Nephron progenitor cell (in vitro differentiated cells): ENCODE results near the gene ALS2CL.

Source experiments
- DNase-seq: peaks from one replicate; pipeline ENCODE4 v3.0.0; 2021
- H3K27ac Mint-ChIP-seq: 2 replicates; pipeline ENCODE4 v1.8.0; 2021; ENCODE audit warnings: mild to moderate bottlenecking, moderate library complexity, mixed read lengths
- H3K27me3 Mint-ChIP-seq: 2 replicates; pipeline ENCODE4 v1.8.0; 2021; ENCODE audit warnings: mild to moderate bottlenecking, low read depth, mixed read lengths; ENCODE audit not compliant: poor library complexity
- H3K36me3 Mint-ChIP-seq: 2 replicates; pipeline ENCODE4 v1.8.0; 2021; ENCODE audit warnings: low read depth, mixed read lengths
- H3K4me1 Mint-ChIP-seq: 2 replicates; pipeline ENCODE4 v1.8.0; 2021; ENCODE audit warnings: mixed read lengths
- H3K4me3 Mint-ChIP-seq: 2 replicates; pipeline ENCODE4 v1.8.0; 2021; ENCODE audit warnings: mild to moderate bottlenecking, moderate library complexity, mixed read lengths
- H3K9me3 Mint-ChIP-seq: 2 replicates; pipeline ENCODE4 v1.8.0; 2021; ENCODE audit warnings: mild to moderate bottlenecking, moderate library complexity, mixed read lengths
- CTCF ChIP-seq: fragments of 200-600 bp; sonication (generic); IDR thresholded peaks from 2 replicates; pipeline ENCODE4 v1.5.0; 2021; ENCODE audit warnings: antibody characterized with exemption

The ALS2CL gene

GRCh38 chr3:46684891-46685290 lies 8.6 kb downstream of the ALS2CL start:
- DNase-seq, result no peak
- Mint-ChIP-seq H3K9me3 (no peaks in the 10 kb centered on the region), H3K27ac (peak overlapping the region; percentile 17), H3K4me3 (no peak overlapping the region), H3K4me1 (peaks cover 32% of the 10 kb centered on the region), H3K36me3 (no peaks in the 10 kb centered on the region), H3K27me3 (peaks cover 16% of the 10 kb centered on the region)
- TF ChIP-seq CTCF, result no peak

GRCh38 chr3:46682974-46683373 lies 10.5 kb downstream of the ALS2CL start:
- H3K27me3 Mint-ChIP-seq, result peaks cover 10% of the 10 kb centered on the region
- no peaks in the 10 kb centered on the region for H3K9me3 Mint-ChIP-seq
- no peak overlapping the region for H3K27ac Mint-ChIP-seq
- no peak for DNase-seq
- no peak for TF ChIP-seq CTCF
- no peaks in the 10 kb centered on the region for H3K36me3 Mint-ChIP-seq
- no peak overlapping the region for H3K4me3 Mint-ChIP-seq
- peaks cover 36% of the 10 kb centered on the region for H3K4me1 Mint-ChIP-seq

- H3K36me3 Mint-ChIP-seq, result no peaks in the 10 kb centered on the region
- no peaks in the 10 kb centered on the region for H3K9me3 Mint-ChIP-seq
- peak overlapping the region; percentile 42 for H3K27ac Mint-ChIP-seq
- H3K27me3 Mint-ChIP-seq, result peaks cover 10% of the 10 kb centered on the region
- no peak for DNase-seq
- TF ChIP-seq CTCF, result no peak
- H3K4me3 Mint-ChIP-seq, result no peak overlapping the region
- H3K4me1 Mint-ChIP-seq, result peaks cover 44% of the 10 kb centered on the region
Measured at GRCh38 chr3:46681856-46682540, 11.5 kb downstream of the ALS2CL start.

- Mint-ChIP-seq H3K27ac (no peak overlapping the region), H3K36me3 (no peaks in the 10 kb centered on the region), H3K4me1 (peaks cover 46% of the 10 kb centered on the region), H3K27me3 (peaks cover 10% of the 10 kb centered on the region), H3K4me3 (no peak overlapping the region), H3K9me3 (no peaks in the 10 kb centered on the region)
- no peak for TF ChIP-seq CTCF
- DNase-seq, result no peak
Measured at GRCh38 chr3:46681387-46681786, 12.1 kb downstream of the ALS2CL start.

- TF ChIP-seq CTCF, result no peak
- Mint-ChIP-seq H3K4me1 (peaks cover 42% of the 10 kb centered on the region), H3K27ac (peak overlapping the region; percentile 79)
Measured at GRCh38 chr3:46680298-46680826, 13.1 kb downstream of the ALS2CL start.

GRCh38 chr3:46679681-46680080 lies 13.8 kb downstream of the ALS2CL start:
- DNase-seq, result no peak
- no peak for TF ChIP-seq CTCF
- Mint-ChIP-seq H3K4me1 (peaks cover 38% of the 10 kb centered on the region), H3K36me3 (no peaks in the 10 kb centered on the region), H3K4me3 (no peak overlapping the region), H3K9me3 (no peaks in the 10 kb centered on the region), H3K27me3 (peaks cover 10% of the 10 kb centered on the region), H3K27ac (no peak overlapping the region)

More at GRCh38 chr3:46680298-46680826, 13.1 kb downstream of the ALS2CL start:
- peaks cover 6% of the 10 kb centered on the region for H3K27me3 Mint-ChIP-seq
- no peaks in the 10 kb centered on the region for H3K9me3 Mint-ChIP-seq
- H3K4me3 Mint-ChIP-seq, result no peak overlapping the region
- no peaks in the 10 kb centered on the region for H3K36me3 Mint-ChIP-seq
- no peak for DNase-seq
